Fibroblast of pulmonary artery (primary cell): ENCODE measurements around the gene ETV3L.
A peak's percentile ranks its signal among the peaks of the same experiment; 100 is the strongest.

Experiments
- DNase-seq: peaks from one replicate; pipeline ENCODE4 v3.0.0-alpha.2; 2010; ENCODE audit warnings: low read depth
- H3K4me3 ChIP-seq: replicated peaks from 2 replicates; pipeline ENCODE4 v1.5.1; 2011; ENCODE audit warnings: low read depth, mild to moderate bottlenecking, control low read depth, low read length, moderate library complexity
- CTCF ChIP-seq: IDR thresholded peaks from 2 replicates; pipeline ENCODE4 v1.5.1; 2011; ENCODE audit warnings: mild to moderate bottlenecking, control low read depth, low read length, inconsistent platforms; ENCODE audit errors: missing control alignments

Gene ETV3L

GRCh38 chr1:157099633-157100009 is at the start of gene ETV3L:
TSS of gene ETV3L (minus strand) at chr1:157099808. CDS start at chr1:157099523, 285 bp downstream.
- TF ChIP-seq CTCF: no peak
- DNase-seq: no peak
- H3K4me3 ChIP-seq: no peak within 1 kb of the TSS

GRCh38 chr1:157147906-157148700 is 48.5 kb upstream of the ETV3L start:
- no peak for TF ChIP-seq CTCF
- peak; percentile 44 for DNase-seq

GRCh38 chr1:157147037-157147436 is 47.4 kb upstream of the ETV3L start:
- TF ChIP-seq CTCF: no peak
- DNase-seq: no peak
- no peak overlapping the region for H3K4me3 ChIP-seq

More at GRCh38 chr1:157147906-157148700, 48.5 kb upstream of the ETV3L start:
- no peak overlapping the region for H3K4me3 ChIP-seq

- no peak for TF ChIP-seq CTCF
- DNase-seq: no peak
- H3K4me3 ChIP-seq: no peak overlapping the region
Observed at GRCh38 chr1:157146244-157146643, 46.6 kb upstream of the ETV3L start.

GRCh38 chr1:157145076-157145475 is 45.5 kb upstream of the ETV3L start:
- no peak for TF ChIP-seq CTCF
- no peak overlapping the region for H3K4me3 ChIP-seq
- no peak for DNase-seq

GRCh38 chr1:157144509-157144908 is 44.9 kb upstream of the ETV3L start:
- no peak for TF ChIP-seq CTCF
- no peak overlapping the region for H3K4me3 ChIP-seq
- no peak for DNase-seq
